Glutamatergic neuron (in vitro differentiated cells): ENCODE data around the gene SMLR1. TPM values are rescaled to one million over a fixed set of nuclear protein-coding genes. Genes with fewer than 3 reads are reported as not detected.

Source experiments
- DNase-seq: peaks from one replicate; pipeline ENCODE4 v3.0.0; 2022
- H3K27ac Mint-ChIP-seq: one replicate; pipeline ENCODE4 v1.8.0; 2020; ENCODE audit warnings: mild to moderate bottlenecking, mixed read lengths, inconsistent platforms; ENCODE audit not compliant: unreplicated experiment
- H3K27me3 Mint-ChIP-seq: one replicate; pipeline ENCODE4 v1.8.0; 2020; ENCODE audit warnings: mild to moderate bottlenecking, moderate library complexity, mixed read lengths, inconsistent platforms; ENCODE audit not compliant: unreplicated experiment
- H3K36me3 Mint-ChIP-seq: one replicate; pipeline ENCODE4 v1.8.0; 2020; ENCODE audit warnings: mild to moderate bottlenecking, mixed read lengths, inconsistent platforms; ENCODE audit not compliant: unreplicated experiment
- H3K4me1 Mint-ChIP-seq: one replicate; pipeline ENCODE4 v1.8.0; 2020; ENCODE audit warnings: mild to moderate bottlenecking, low read depth, mixed read lengths, inconsistent platforms; ENCODE audit not compliant: unreplicated experiment
- H3K4me3 Mint-ChIP-seq: one replicate; pipeline ENCODE4 v1.8.0; 2020; ENCODE audit warnings: mild to moderate bottlenecking, mixed read lengths, inconsistent platforms; ENCODE audit not compliant: unreplicated experiment
- H3K9me3 Mint-ChIP-seq: one replicate; pipeline ENCODE4 v1.8.0; 2020; ENCODE audit warnings: mild to moderate bottlenecking, moderate library complexity, mixed read lengths, inconsistent platforms; ENCODE audit not compliant: unreplicated experiment
- total RNA-seq: library from RNA; stranded (reverse); fragmentation: NEBNext Ultra II Directional; extraction: Animal tissue kit (Norgen Biotek cat#: 25700); gene quantifications from one replicate; pipeline ENCODE4 v1.2.1, GENCODE V29; 2021; ENCODE audit not compliant: unreplicated experiment
- TF ChIP-seq, protein P1 (sequence below): fragments of 200-600 bp; sonication (generic); IDR thresholded peaks from one replicate; pipeline ENCODE4 v1.5.0; 2021; ENCODE audit not compliant: partially characterized antibody, unreplicated experiment

SMLR1 gene
- total RNA-seq, 1 donor from 2014 or later: not detected

DNA sequence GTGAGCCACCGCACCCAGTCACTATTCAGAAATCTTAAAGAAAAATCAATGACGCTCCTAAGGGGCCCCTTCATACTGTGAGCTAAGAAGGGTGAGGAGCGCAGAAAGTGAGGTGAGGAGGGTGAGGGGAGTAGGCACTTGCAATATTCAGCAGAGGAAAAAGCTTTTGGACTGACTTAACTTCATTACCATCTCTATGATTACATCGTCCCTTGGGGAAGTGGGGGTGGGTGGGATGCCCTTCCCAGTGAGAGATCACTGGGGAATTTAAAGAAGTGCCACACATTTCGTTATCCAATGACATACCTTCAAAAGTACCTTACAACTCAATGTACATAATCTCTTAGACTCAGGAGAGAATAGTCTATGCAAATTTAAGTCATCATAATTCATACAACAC lies 46.5 kb downstream of the SMLR1 start:
- Mint-ChIP-seq H3K4me1 (peaks cover 3% of the 10 kb centered on the region), H3K27me3 (peaks cover 4% of the 10 kb centered on the region), H3K36me3 (peaks cover 3% of the 10 kb centered on the region), H3K27ac (no peak overlapping the region), H3K4me3 (no peak overlapping the region), H3K9me3 (no peaks in the 10 kb centered on the region)
- TF ChIP-seq, protein P1, sequence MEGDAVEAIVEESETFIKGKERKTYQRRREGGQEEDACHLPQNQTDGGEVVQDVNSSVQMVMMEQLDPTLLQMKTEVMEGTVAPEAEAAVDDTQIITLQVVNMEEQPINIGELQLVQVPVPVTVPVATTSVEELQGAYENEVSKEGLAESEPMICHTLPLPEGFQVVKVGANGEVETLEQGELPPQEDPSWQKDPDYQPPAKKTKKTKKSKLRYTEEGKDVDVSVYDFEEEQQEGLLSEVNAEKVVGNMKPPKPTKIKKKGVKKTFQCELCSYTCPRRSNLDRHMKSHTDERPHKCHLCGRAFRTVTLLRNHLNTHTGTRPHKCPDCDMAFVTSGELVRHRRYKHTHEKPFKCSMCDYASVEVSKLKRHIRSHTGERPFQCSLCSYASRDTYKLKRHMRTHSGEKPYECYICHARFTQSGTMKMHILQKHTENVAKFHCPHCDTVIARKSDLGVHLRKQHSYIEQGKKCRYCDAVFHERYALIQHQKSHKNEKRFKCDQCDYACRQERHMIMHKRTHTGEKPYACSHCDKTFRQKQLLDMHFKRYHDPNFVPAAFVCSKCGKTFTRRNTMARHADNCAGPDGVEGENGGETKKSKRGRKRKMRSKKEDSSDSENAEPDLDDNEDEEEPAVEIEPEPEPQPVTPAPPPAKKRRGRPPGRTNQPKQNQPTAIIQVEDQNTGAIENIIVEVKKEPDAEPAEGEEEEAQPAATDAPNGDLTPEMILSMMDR: no peak
- no peak for DNase-seq

DNA sequence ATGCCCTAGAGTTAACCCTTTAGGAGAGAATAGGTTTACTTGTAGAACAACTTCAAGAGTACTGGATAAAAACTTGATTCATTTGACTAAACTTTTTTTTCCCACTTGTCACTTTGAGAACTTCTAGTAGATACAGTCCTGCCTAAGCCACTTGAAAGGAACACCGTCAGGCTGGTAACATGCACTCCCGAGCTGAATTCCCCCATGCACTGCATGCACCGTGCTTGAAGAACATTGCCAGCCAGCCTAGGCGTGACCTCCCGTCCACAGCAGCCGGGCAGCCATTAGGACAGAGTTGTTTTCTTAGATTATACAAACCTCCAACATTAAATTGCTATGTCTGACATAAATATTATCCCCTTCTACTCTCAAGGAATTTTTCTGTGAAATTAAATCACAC lies 52.6 kb downstream of the SMLR1 start:
- H3K36me3 Mint-ChIP-seq: no peaks in the 10 kb centered on the region
- DNase-seq: no peak
- TF ChIP-seq, protein P1: no peak
- H3K4me3 Mint-ChIP-seq: no peak overlapping the region
- H3K27me3 Mint-ChIP-seq: no peaks in the 10 kb centered on the region
- no peaks in the 10 kb centered on the region for H3K9me3 Mint-ChIP-seq
- no peak overlapping the region for H3K27ac Mint-ChIP-seq
- no peaks in the 10 kb centered on the region for H3K4me1 Mint-ChIP-seq

DNA sequence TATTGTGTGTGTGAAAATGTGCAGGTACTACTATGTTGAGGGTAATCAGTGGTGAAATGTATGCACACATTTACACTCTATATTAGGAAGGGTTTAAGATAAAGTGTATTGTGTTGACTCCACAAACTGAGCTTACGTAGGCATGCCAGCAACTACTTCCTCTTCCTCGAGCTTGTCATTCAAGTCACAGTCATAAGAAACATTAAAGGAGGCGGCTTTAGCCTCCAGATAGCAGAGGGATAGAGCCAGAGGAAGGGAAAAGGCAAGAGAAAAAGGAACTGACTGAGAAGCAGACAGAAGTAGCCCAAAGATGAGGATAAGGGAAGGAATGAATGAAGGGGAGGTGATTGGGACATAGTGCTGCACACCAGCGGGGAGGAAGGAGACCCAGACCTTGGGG lies 55.2 kb downstream of the SMLR1 start:
- TF ChIP-seq, protein P1: no peak
- H3K27ac Mint-ChIP-seq: no peak overlapping the region
- no peak for DNase-seq
- H3K9me3 Mint-ChIP-seq: no peaks in the 10 kb centered on the region
- H3K4me3 Mint-ChIP-seq: no peak overlapping the region
- H3K27me3 Mint-ChIP-seq: no peaks in the 10 kb centered on the region
- H3K36me3 Mint-ChIP-seq: no peaks in the 10 kb centered on the region
- H3K4me1 Mint-ChIP-seq: no peaks in the 10 kb centered on the region

DNA sequence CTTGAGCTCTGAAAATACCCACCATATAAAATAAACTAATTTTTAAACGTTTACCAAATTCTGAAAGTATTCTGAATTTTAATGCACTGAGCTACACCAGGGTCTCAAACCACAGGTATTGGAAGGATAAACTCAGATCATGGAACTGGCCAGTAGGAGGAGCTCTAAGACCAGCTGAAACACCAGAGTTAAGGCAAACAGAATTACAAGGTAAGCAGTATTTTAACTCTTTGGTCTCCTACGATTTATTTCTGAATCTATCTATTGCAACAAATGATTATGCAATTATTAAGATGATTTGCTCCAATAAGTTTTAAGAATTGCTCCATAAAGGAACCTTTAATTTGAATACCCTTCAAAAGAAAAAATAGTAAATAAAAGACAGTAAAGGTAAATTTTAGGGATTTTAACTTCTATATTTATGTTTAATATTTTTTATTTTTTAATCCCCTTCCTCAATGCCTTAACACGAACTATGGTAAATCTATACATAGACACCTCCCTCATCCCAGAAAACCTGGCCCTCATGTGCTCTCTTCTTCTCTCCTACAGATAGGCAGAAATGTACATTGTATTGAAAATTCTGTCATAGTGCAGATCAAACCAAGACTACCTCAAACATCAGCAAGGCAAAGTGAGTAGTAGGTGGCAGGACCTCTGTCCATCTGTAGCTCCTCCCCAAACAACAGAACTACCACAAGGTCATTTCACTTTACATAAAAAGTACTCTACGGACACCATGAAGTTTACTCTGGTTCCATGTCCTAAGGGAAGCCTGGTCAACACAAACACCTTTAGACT lies 58.4 kb downstream of the SMLR1 start:
- peak; percentile 55 for DNase-seq
- H3K9me3 Mint-ChIP-seq: no peaks in the 10 kb centered on the region
- no peak overlapping the region for H3K27ac Mint-ChIP-seq
- peaks cover 4% of the 10 kb centered on the region for H3K27me3 Mint-ChIP-seq
- TF ChIP-seq, protein P1: peak; percentile 85
- H3K4me3 Mint-ChIP-seq: no peak overlapping the region
- no peaks in the 10 kb centered on the region for H3K4me1 Mint-ChIP-seq
- no peaks in the 10 kb centered on the region for H3K36me3 Mint-ChIP-seq

Other genes with a start within 250 kb of the SMLR1 start
- 36.2 TPM for gene EPB41L2, start 235.8 kb downstream of the SMLR1 start, total RNA-seq